ENCODE measurements around the gene MAML3. TPM values are rescaled to one million over a fixed set of nuclear protein-coding genes. Genes with fewer than 3 reads are reported as not detected.

The MAML3 gene
- total and polyA plus RNA-seq, 2 of the 13 experiments (the other 11 are each of a cell fraction or from before 2014, with no cell fraction given) = 0.05 to 0.13 TPM

DNA sequence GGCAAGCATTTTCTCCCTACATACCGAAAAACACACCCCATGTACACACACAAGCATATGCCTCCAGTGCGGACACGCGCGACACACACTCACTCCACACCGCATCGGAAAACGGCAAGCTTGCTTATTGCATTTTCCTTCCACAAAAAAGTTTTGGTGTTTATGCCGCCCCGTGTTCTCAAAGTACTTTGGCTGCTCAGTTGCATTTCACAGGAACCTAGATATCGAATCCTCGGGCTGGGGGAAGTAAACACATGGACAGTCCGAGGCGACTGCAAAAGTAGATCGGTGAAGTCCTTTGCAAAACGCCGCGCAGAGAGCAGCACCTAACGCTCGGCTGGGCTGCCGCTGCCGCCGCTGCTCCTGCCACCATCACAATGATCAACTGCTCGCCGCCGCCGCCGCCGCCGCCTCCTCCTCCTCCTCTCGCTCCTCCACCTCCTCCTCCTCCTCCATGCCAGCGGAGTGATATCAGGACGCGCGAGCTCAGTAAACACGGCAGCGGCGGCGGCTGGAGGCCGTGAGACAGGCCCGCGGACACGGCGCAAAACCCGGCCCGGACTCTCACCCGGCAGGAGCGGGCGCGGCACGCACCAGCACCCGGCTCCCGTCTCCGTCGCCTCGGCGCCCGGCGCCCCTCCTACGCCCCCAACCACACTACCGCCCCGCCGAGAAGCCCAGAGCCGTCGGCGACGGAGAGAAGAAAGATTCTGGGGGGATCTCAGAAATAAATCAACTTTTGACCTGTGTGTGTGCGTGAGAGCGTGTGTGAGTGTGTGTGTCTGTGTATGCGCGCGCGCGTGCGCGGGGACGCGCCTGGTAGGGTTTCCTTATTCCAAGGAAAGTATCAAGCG is at the start of gene MAML3 (continued):
- TF ChIP-seq, protein P1, sequence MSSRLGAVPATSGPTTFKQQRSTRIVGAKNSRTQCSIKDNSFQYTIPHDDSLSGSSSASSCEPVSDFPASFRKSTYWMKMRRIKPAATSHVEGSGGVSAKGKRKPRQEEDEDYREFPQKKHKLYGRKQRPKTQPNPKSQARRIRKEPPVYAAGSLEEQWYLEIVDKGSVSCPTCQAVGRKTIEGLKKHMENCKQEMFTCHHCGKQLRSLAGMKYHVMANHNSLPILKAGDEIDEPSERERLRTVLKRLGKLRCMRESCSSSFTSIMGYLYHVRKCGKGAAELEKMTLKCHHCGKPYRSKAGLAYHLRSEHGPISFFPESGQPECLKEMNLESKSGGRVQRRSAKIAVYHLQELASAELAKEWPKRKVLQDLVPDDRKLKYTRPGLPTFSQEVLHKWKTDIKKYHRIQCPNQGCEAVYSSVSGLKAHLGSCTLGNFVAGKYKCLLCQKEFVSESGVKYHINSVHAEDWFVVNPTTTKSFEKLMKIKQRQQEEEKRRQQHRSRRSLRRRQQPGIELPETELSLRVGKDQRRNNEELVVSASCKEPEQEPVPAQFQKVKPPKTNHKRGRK (CRISPR knock-in tag; IDR thresholded peaks at IDR 0.05) = no peak
- TF ChIP-seq, protein P2, sequence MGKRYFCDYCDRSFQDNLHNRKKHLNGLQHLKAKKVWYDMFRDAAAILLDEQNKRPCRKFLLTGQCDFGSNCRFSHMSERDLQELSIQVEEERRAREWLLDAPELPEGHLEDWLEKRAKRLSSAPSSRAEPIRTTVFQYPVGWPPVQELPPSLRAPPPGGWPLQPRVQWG (CRISPR knock-in tag; IDR thresholded peaks at IDR 0.05; ENCODE audit: borderline replicate concordance, low read depth) = no peak
- TF ChIP-seq, protein P3, sequence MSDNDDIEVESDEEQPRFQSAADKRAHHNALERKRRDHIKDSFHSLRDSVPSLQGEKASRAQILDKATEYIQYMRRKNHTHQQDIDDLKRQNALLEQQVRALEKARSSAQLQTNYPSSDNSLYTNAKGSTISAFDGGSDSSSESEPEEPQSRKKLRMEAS (IDR thresholded peaks at IDR 0.05) = peak; percentile 83
- TF ChIP-seq NCOA5 (CRISPR knock-in tag; IDR thresholded peaks at IDR 0.05) (no peak), ZBTB7B (CRISPR knock-in tag; IDR thresholded peaks at IDR 0.05) (no peak), MEIS1 (CRISPR knock-in tag; IDR thresholded peaks at IDR 0.05; ENCODE audit: borderline replicate concordance) (no peak; the same call in 1 of the 2 replicates), KDM3A (CRISPR knock-in tag; IDR thresholded peaks at IDR 0.05; ENCODE audit: low read depth) (peak; percentile 93), RBM22 (optimal IDR thresholded peaks at IDR 0.05; ENCODE audit: low read length) (no peak), SAFB2 (CRISPR knock-in tag; IDR thresholded peaks at IDR 0.05; ENCODE audit: borderline replicate concordance, low read depth) (no peak), GATAD2A (CRISPR knock-in tag; IDR thresholded peaks at IDR 0.05) (peak; percentile 66), ZNF17 (CRISPR knock-in tag; IDR thresholded peaks at IDR 0.05) (no peak), ZNF660 (CRISPR knock-in tag; IDR thresholded peaks at IDR 0.05; ENCODE audit: borderline replicate concordance, low read depth) (no peak), HDAC2 (CRISPR knock-in tag; IDR thresholded peaks at IDR 0.05) (0 out of 2 replicates have a peak, but pooled peaks have one; percentile 42), MLLT10 (CRISPR knock-in tag; IDR thresholded peaks at IDR 0.05) (no peak), MBD4 (IDR thresholded peaks at IDR 0.05; ENCODE audit: borderline replicate concordance, low read length) (no peak), ZFP37 (CRISPR knock-in tag; IDR thresholded peaks at IDR 0.05; ENCODE audit: borderline replicate concordance) (no peak), ZNF777 (CRISPR knock-in tag; IDR thresholded peaks at IDR 0.05) (peak; percentile 90), BRD4 (CRISPR knock-in tag; IDR thresholded peaks at IDR 0.05) (no peak)
- TF ChIP-seq, protein P4, sequence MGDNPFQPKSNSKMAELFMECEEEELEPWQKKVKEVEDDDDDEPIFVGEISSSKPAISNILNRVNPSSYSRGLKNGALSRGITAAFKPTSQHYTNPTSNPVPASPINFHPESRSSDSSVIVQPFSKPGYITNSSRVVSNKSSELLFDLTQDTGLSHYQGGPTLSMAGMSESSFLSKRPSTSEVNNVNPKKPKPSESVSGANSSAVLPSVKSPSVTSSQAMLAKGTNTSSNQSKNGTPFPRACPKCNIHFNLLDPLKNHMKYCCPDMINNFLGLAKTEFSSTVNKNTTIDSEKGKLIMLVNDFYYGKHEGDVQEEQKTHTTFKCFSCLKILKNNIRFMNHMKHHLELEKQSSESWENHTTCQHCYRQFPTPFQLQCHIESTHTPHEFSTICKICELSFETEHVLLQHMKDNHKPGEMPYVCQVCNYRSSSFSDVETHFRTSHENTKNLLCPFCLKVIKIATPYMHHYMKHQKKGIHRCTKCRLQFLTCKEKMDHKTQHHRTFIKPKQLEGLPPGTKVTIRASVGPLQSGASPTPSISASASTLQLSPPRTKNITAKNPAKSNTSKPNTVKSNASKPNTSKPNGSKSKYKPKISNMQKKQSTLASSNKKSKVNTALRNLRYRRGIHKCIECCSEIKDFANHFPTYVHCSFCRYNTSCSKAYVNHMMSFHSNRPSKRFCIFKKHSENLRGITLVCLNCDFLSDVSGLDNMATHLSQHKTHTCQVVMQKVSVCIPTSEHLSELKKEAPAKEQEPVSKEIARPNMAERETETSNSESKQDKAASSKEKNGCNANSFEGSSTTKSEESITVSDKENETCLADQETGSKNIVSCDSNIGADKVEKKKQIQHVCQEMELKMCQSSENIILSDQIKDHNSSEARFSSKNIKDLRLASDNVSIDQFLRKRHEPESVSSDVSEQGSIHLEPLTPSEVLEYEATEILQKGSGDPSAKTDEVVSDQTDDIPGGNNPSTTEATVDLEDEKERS (CRISPR knock-in tag; IDR thresholded peaks at IDR 0.05) = no peak
- TF ChIP-seq, protein P5, sequence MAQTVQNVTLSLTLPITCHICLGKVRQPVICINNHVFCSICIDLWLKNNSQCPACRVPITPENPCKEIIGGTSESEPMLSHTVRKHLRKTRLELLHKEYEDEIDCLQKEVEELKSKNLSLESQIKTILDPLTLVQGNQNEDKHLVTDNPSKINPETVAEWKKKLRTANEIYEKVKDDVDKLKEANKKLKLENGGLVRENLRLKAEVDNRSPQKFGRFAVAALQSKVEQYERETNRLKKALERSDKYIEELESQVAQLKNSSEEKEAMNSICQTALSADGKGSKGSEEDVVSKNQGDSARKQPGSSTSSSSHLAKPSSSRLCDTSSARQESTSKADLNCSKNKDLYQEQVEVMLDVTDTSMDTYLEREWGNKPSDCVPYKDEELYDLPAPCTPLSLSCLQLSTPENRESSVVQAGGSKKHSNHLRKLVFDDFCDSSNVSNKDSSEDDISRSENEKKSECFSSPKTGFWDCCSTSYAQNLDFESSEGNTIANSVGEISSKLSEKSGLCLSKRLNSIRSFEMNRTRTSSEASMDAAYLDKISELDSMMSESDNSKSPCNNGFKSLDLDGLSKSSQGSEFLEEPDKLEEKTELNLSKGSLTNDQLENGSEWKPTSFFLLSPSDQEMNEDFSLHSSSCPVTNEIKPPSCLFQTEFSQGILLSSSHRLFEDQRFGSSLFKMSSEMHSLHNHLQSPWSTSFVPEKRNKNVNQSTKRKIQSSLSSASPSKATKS (CRISPR knock-in tag; IDR thresholded peaks at IDR 0.05) = no peak
- TF ChIP-seq, protein P6, sequence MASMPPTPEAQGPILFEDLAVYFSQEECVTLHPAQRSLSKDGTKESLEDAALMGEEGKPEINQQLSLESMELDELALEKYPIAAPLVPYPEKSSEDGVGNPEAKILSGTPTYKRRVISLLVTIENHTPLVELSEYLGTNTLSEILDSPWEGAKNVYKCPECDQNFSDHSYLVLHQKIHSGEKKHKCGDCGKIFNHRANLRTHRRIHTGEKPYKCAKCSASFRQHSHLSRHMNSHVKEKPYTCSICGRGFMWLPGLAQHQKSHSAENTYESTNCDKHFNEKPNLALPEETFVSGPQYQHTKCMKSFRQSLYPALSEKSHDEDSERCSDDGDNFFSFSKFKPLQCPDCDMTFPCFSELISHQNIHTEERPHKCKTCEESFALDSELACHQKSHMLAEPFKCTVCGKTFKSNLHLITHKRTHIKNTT (CRISPR knock-in tag; IDR thresholded peaks at IDR 0.05) = no peak

Measured in HepG2 (cell line).